Tongue (tissue), 2 donors: ENCODE results near the gene MCC. TPM values are rescaled to one million over a fixed set of nuclear protein-coding genes. Genes with fewer than 3 reads are reported as not detected.

Experiments used
- DNase-seq: peaks from one replicate; pipeline ENCODE4 v3.0.0-alpha.2; 2015
- total RNA-seq: library from RNA; depleted of rRNA; stranded (reverse); fragments of >200 nt; gene quantifications from one replicate; pipeline ENCODE4 v1.2.3, GENCODE V29; 2014

The MCC gene
- total RNA-seq, 1 donor from 2014 or later = 51.2 TPM

GRCh38 chr5:113027431-113027830 lies 460.8 kb downstream of the MCC start:
- DNase-seq = no peak

GRCh38 chr5:113027015-113027414 lies 461.2 kb downstream of the MCC start:
- no peak for DNase-seq

- no peak for DNase-seq
Observed at GRCh38 chr5:113026211-113026610, 462.0 kb downstream of the MCC start.

GRCh38 chr5:113025596-113025995 lies 462.7 kb downstream of the MCC start:
- DNase-seq = no peak

- DNase-seq = no peak
Observed at GRCh38 chr5:113024076-113024697, 464.1 kb downstream of the MCC start.

GRCh38 chr5:113022661-113023060 lies 465.6 kb downstream of the MCC start:
- no peak for DNase-seq

- no peak for DNase-seq
Observed at GRCh38 chr5:113020461-113021273, 467.6 kb downstream of the MCC start.

- no peak for DNase-seq
Observed at GRCh38 chr5:113017881-113018635, 470.2 kb downstream of the MCC start.

GRCh38 chr5:113005454-113005853 lies 482.8 kb downstream of the MCC start:
- DNase-seq = no peak

- DNase-seq = no peak
Observed at GRCh38 chr5:113003763-113004162, 484.5 kb downstream of the MCC start.

- DNase-seq = no peak
Observed at GRCh38 chr5:113002423-113002822, 485.8 kb downstream of the MCC start.

GRCh38 chr5:113000466-113000865 lies 487.8 kb downstream of the MCC start:
- DNase-seq = no peak

- DNase-seq = no peak
Observed at GRCh38 chr5:112998296-112998695, 490.0 kb downstream of the MCC start.

- DNase-seq = no peak
Observed at GRCh38 chr5:112996830-112997374, 491.4 kb downstream of the MCC start.

- DNase-seq = peak; percentile 90
Observed at GRCh38 chr5:112995764-112996618, 492.3 kb downstream of the MCC start.

GRCh38 chr5:112986224-112986623 lies 502.0 kb downstream of the MCC start:
- DNase-seq = no peak

- no peak for DNase-seq
Observed at GRCh38 chr5:112983363-112983762, 504.9 kb downstream of the MCC start.

GRCh38 chr5:112979723-112980122 lies 508.5 kb downstream of the MCC start:
- DNase-seq = no peak

- DNase-seq = no peak
Observed at GRCh38 chr5:112978836-112979235, 509.4 kb downstream of the MCC start.

- peak; percentile 21 for DNase-seq
Observed at GRCh38 chr5:112977440-112977861, 510.8 kb downstream of the MCC start.

- DNase-seq = peak; percentile 99
Observed at GRCh38 chr5:112976432-112977309, 511.6 kb downstream of the MCC start, which contains the start of gene DCP2. DCP2 (plus strand) TSS chr5:112976798; CDS start chr5:112976934, 136 bp downstream.
